OCI-LY1 (cell line): ENCODE data around the gene ENPEP.

Source experiments
- CTCF ChIP-seq: fragments of 200-600 bp; sonication (generic), shearing (Covaris generic); IDR thresholded peaks from 2 replicates; pipeline ENCODE4 v1.5.1; 2017; ENCODE audit warnings: mild to moderate bottlenecking, antibody characterized with exemption, low read length, moderate library complexity, mixed read lengths
- EZH2 ChIP-seq: fragments of 200-600 bp; sonication (generic), shearing (Covaris generic); IDR thresholded peaks from 2 replicates; pipeline ENCODE4 v1.8.0; 2017; ENCODE audit warnings: borderline replicate concordance, mixed run types, mild to moderate bottlenecking, antibody characterized with exemption, low read length, moderate library complexity, mixed read lengths

GRCh38 chr4:110442309-110442708, 33.6 kb upstream of the ENPEP start:
- no peak for TF ChIP-seq CTCF
- no peak for TF ChIP-seq EZH2
